K562 (cell line): Measurements from ENCODE around the gene BCL2L12. TPM values are rescaled to one million over a fixed set of nuclear protein-coding genes. Genes with fewer than 3 reads are reported as not detected.
A peak's percentile ranks its signal among the peaks of the same experiment; 100 is the strongest.

Experiments used
- ESRRA ChIP-seq: fragments of 450-650 bp; IDR thresholded peaks from 2 replicates; pipeline ENCODE4 v1.6.1; 2014; ENCODE audit warnings: low read depth, mild to moderate bottlenecking, moderate library complexity, borderline replicate concordance
- HDAC1 ChIP-seq, 2 experiments: fragments of 450-650 bp; IDR thresholded peaks; 2 replicates each; pipeline ENCODE4 v1.6.1; 2016 to 2017; ENCODE audit warnings: inconsistent platforms in 1 of 2, mild to moderate bottlenecking in 1 of 2, moderate library complexity in 1 of 2
- HLTF ChIP-seq: fragments of 450-650 bp; IDR thresholded peaks from 2 replicates; pipeline ENCODE4 v1.6.1; 2016
- ILK ChIP-seq: fragments of 450-650 bp; IDR thresholded peaks from 2 replicates; pipeline ENCODE4 v1.6.1; 2016; ENCODE audit warnings: missing genetic modification characterization, low read depth, mild to moderate bottlenecking, missing compliant biosample characterization, moderate library complexity, borderline replicate concordance
- MCM5 ChIP-seq: fragments of 450-650 bp; IDR thresholded peaks from 2 replicates; pipeline ENCODE4 v1.6.1; 2016; ENCODE audit warnings: low read depth
- NRF1 ChIP-seq, 2 experiments: fragments of 450-650 bp; IDR thresholded peaks in 1 of 2; conservative IDR thresholded peaks in 1 of 2; 2 replicates each; pipeline ENCODE4 v1.6.1; 2014; ENCODE audit warnings: mild to moderate bottlenecking in 2 of 2
- SP2 ChIP-seq: IDR thresholded peaks from 2 replicates; pipeline ENCODE4 v1.6.1; 2011; ENCODE audit warnings: mild to moderate bottlenecking, low read depth, low read length, moderate library complexity; ENCODE audit not compliant: poor library complexity, severe bottlenecking; ENCODE audit errors: extremely low read depth
- SRSF3 ChIP-seq: fragments of 200-400 bp; formaldehyde crosslinking; IDR thresholded peaks from 2 replicates; pipeline ENCODE4 v1.6.1; 2016; ENCODE audit warnings: mild to moderate bottlenecking, low read length, moderate library complexity; ENCODE audit not compliant: insufficient read depth
- WHSC1 ChIP-seq: IDR thresholded peaks from one replicate; pipeline ENCODE4 v1.6.1; 2012; ENCODE audit warnings: low read length, control low read depth, inconsistent platforms
- polyA plus RNA-seq, 8 experiments: library from polyadenylated mRNA; depleted of rRNA in 4 of 8; stranded (reverse) in 5 of 8; unstranded in 3 of 8; fragments of >200 nt; fragmentation: Nextera tagmentation in 2 of 8; fragmentation: Illumina TruSeq in 1 of 8; extraction: Ambion mirVana in 2 of 8; extraction: Trizol in 1 of 8; gene quantifications; 2 replicates each; pipeline versions ENCODE4 v1.2.1 to v1.2.3, GENCODE V29; 2011 to 2014; ENCODE audit warnings: inconsistent platforms in 1 of 8, missing spikeins in 1 of 8
- total RNA-seq, 7 experiments: library from RNA; depleted of rRNA in 6 of 7; stranded (reverse); fragments of >200 nt in 6 of 7; fragmentation: Illumina TruSeq in 2 of 7; extraction: Trizol in 2 of 7; gene quantifications; 2 replicates each; pipeline versions ENCODE4 v1.2.1 to v1.2.3, GENCODE V29; 2011 to 2021; ENCODE audit warnings: low replicate concordance in 1 of 7
- TF ChIP-seq, protein P1 (sequence below): fragments of 450-650 bp; IDR thresholded peaks from 2 replicates; pipeline ENCODE4 v1.6.1; 2016; ENCODE audit warnings: antibody characterized with exemption
- TF ChIP-seq, protein P2 (sequence below): sonication (generic); formaldehyde crosslinking; IDR thresholded peaks from 2 replicates; pipeline ENCODE4 v1.8.0; 2023; ENCODE audit warnings: mild to moderate bottlenecking, missing genetic modification reagents
- TF ChIP-seq, protein P3 (sequence below): fragments of 250-450 bp; sonication (Bioruptor Pico); IDR thresholded peaks from 2 replicates; pipeline ENCODE4 v1.4.0; 2020
- TF ChIP-seq, protein P4 (sequence below): fragments of 450-650 bp; IDR thresholded peaks from 2 replicates; pipeline ENCODE4 v1.6.1; 2016; ENCODE audit warnings: low read depth, mild to moderate bottlenecking, moderate library complexity
- TF ChIP-seq, protein P5 (sequence below): sonication (generic); formaldehyde crosslinking; IDR thresholded peaks from 2 replicates; pipeline ENCODE4 v1.8.1; 2023; ENCODE audit warnings: mild to moderate bottlenecking, missing genetic modification reagents

The BCL2L12 gene
- total and polyA plus RNA-seq, 9 of the 15 experiments (the other 6 are each of a cell fraction or from before 2014, with no cell fraction given), result 7.4 to 263 (median 81.2) TPM

DNA sequence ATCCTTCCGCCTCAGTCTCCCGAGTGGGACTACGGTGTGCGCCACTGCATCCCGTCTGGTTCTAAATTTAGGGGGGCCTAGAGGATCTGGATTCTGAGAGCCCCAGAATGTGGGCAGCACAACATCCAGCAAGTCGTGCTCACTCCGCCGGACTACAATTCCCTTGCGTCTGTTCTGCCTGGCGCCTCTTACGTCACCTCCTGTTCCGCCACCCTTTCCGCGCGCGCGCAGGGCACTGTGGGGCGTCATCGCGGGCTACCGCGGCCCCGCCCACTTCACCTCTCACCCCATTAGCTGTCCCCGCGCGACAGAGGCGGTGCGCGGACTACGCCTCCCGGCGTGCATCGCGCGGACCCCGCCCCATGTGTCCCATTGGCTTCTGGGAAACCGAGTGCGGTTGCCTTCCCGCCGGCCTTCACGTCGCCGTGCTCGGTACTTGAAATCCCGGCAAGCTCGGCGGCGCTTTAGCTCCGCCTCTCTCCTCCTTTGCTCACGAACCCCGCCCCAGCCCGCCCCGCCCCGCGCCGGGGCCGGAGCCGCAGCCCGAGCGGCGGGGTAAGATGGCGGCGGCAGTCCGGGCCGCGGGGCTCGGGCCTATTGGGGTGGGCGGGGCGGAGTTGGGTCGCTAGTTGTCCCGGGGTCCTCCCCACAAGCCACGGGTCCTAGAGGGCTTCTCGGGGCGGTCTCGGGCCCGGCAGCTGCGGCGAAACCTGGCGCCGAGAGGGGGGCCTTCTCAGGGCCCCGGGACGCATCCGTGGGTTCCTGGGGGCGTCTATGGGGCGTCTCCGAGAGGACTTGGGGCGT lies 23.8 kb upstream of the BCL2L12 start, which contains the start of gene SCAF1 (continued):
- peak; percentile 17 for TF ChIP-seq SP2
- TF ChIP-seq HLTF, result no peak
- no peak for TF ChIP-seq WHSC1
- no peak for TF ChIP-seq MCM5
- TF ChIP-seq, protein P1, sequence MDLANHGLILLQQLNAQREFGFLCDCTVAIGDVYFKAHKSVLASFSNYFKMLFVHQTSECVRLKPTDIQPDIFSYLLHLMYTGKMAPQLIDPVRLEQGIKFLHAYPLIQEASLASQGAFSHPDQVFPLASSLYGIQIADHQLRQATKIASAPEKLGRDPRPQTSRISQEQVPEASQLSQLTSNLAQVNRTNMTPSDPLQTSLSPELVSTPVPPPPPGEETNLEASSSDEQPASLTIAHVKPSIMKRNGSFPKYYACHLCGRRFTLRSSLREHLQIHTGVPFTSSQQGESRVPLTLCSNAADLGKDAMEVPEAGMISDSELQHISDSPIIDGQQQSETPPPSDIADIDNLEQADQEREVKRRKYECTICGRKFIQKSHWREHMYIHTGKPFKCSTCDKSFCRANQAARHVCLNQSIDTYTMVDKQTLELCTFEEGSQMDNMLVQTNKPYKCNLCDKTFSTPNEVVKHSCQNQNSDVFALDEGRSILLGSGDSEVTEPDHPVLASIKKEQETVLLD, result 0 out of 2 replicates have a peak, but pooled peaks have one; percentile 34
- TF ChIP-seq, protein P2, sequence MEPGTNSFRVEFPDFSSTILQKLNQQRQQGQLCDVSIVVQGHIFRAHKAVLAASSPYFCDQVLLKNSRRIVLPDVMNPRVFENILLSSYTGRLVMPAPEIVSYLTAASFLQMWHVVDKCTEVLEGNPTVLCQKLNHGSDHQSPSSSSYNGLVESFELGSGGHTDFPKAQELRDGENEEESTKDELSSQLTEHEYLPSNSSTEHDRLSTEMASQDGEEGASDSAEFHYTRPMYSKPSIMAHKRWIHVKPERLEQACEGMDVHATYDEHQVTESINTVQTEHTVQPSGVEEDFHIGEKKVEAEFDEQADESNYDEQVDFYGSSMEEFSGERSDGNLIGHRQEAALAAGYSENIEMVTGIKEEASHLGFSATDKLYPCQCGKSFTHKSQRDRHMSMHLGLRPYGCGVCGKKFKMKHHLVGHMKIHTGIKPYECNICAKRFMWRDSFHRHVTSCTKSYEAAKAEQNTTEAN (CRISPR knock-in tag), result 0 out of 2 replicates have a peak, but pooled peaks have one; percentile 64
- TF ChIP-seq, protein P3, sequence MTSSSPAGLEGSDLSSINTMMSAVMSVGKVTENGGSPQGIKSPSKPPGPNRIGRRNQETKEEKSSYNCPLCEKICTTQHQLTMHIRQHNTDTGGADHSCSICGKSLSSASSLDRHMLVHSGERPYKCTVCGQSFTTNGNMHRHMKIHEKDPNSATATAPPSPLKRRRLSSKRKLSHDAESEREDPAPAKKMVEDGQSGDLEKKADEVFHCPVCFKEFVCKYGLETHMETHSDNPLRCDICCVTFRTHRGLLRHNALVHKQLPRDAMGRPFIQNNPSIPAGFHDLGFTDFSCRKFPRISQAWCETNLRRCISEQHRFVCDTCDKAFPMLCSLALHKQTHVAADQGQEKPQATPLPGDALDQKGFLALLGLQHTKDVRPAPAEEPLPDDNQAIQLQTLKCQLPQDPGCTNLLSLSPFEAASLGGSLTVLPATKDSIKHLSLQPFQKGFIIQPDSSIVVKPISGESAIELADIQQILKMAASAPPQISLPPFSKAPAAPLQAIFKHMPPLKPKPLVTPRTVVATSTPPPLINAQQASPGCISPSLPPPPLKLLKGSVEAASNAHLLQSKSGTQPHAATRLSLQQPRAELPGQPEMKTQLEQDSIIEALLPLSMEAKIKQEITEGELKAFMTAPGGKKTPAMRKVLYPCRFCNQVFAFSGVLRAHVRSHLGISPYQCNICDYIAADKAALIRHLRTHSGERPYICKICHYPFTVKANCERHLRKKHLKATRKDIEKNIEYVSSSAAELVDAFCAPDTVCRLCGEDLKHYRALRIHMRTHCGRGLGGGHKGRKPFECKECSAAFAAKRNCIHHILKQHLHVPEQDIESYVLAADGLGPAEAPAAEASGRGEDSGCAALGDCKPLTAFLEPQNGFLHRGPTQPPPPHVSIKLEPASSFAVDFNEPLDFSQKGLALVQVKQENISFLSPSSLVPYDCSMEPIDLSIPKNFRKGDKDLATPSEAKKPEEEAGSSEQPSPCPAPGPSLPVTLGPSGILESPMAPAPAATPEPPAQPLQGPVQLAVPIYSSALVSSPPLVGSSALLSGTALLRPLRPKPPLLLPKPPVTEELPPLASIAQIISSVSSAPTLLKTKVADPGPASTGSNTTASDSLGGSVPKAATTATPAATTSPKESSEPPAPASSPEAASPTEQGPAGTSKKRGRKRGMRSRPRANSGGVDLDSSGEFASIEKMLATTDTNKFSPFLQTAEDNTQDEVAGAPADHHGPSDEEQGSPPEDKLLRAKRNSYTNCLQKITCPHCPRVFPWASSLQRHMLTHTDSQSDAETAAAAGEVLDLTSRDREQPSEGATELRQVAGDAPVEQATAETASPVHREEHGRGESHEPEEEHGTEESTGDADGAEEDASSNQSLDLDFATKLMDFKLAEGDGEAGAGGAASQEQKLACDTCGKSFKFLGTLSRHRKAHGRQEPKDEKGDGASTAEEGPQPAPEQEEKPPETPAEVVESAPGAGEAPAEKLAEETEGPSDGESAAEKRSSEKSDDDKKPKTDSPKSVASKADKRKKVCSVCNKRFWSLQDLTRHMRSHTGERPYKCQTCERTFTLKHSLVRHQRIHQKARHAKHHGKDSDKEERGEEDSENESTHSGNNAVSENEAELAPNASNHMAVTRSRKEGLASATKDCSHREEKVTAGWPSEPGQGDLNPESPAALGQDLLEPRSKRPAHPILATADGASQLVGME, result no peak
- TF ChIP-seq ESRRA, result peak; percentile 73; the same call in 1 of the 2 replicates
- no peak for TF ChIP-seq SRSF3
- TF ChIP-seq, protein P4, sequence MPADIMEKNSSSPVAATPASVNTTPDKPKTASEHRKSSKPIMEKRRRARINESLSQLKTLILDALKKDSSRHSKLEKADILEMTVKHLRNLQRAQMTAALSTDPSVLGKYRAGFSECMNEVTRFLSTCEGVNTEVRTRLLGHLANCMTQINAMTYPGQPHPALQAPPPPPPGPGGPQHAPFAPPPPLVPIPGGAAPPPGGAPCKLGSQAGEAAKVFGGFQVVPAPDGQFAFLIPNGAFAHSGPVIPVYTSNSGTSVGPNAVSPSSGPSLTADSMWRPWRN, result no peak
- TF ChIP-seq, protein P5, sequence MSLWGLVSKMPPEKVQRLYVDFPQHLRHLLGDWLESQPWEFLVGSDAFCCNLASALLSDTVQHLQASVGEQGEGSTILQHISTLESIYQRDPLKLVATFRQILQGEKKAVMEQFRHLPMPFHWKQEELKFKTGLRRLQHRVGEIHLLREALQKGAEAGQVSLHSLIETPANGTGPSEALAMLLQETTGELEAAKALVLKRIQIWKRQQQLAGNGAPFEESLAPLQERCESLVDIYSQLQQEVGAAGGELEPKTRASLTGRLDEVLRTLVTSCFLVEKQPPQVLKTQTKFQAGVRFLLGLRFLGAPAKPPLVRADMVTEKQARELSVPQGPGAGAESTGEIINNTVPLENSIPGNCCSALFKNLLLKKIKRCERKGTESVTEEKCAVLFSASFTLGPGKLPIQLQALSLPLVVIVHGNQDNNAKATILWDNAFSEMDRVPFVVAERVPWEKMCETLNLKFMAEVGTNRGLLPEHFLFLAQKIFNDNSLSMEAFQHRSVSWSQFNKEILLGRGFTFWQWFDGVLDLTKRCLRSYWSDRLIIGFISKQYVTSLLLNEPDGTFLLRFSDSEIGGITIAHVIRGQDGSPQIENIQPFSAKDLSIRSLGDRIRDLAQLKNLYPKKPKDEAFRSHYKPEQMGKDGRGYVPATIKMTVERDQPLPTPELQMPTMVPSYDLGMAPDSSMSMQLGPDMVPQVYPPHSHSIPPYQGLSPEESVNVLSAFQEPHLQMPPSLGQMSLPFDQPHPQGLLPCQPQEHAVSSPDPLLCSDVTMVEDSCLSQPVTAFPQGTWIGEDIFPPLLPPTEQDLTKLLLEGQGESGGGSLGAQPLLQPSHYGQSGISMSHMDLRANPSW, result no peak
- TF ChIP-seq HDAC1 (IDR thresholded peaks at IDR 0.05), result no peak; a peak in 1 of 4 replicates
- TF ChIP-seq ILK, result no peak
- peak; percentile 95 to 96 for TF ChIP-seq NRF1 (conservative IDR thresholded peaks at IDR 0.05 in 1 of 2, IDR thresholded peaks at IDR 0.05 in 1 of 2)
